HG03460 (cell line): ENCODE data around the gene SATB1.
A peak's percentile ranks its signal among the peaks of the same experiment; 100 is the strongest.

ENCODE experiments used
- ATAC-seq: cut with Tn5 transposase; IDR thresholded peaks from one replicate; pipeline ENCODE4 v1.9.1; 2021; ENCODE audit not compliant: unreplicated experiment

SATB1 gene

GRCh38 chr3:18432752-18433151, 7.6 kb upstream of the SATB1 start:
- no peak for ATAC-seq

GRCh38 chr3:18431266-18431665, 6.1 kb upstream of the SATB1 start:
- no peak for ATAC-seq

- no peak for ATAC-seq
These were observed 4.0 kb upstream of the SATB1 start for GRCh38 chr3:18428991-18429745.

- ATAC-seq, result no peak
These were observed 2.9 kb upstream of the SATB1 start for GRCh38 chr3:18428036-18428435.

GRCh38 chr3:18426597-18427193, 1.6 kb upstream of the SATB1 start:
- ATAC-seq, result no peak

- ATAC-seq, result no peak
These were observed 610 bp upstream of the SATB1 start for GRCh38 chr3:18425641-18426257.

GRCh38 chr3:18424213-18424728, 868 bp downstream of the SATB1 start:
- ATAC-seq, result no peak

GRCh38 chr3:18423401-18424212, 1.5 kb downstream of the SATB1 start:
- ATAC-seq, result peak; percentile 73

GRCh38 chr3:18422972-18423371, 2.2 kb downstream of the SATB1 start:
- ATAC-seq, result no peak

GRCh38 chr3:18420555-18420954, 4.6 kb downstream of the SATB1 start:
- no peak for ATAC-seq

- ATAC-seq, result no peak
These were observed 5.9 kb downstream of the SATB1 start for GRCh38 chr3:18419232-18419631.

GRCh38 chr3:18417904-18418572, 7.1 kb downstream of the SATB1 start:
- no peak for ATAC-seq

GRCh38 chr3:18416332-18416731, 8.8 kb downstream of the SATB1 start:
- ATAC-seq, result no peak

- no peak for ATAC-seq
These were observed 9.3 kb downstream of the SATB1 start for GRCh38 chr3:18415839-18416238.

- ATAC-seq, result no peak
These were observed 10.0 kb downstream of the SATB1 start for GRCh38 chr3:18415167-18415566.

GRCh38 chr3:18412684-18413083, 12.5 kb downstream of the SATB1 start:
- ATAC-seq, result no peak

- ATAC-seq, result no peak
These were observed 13.6 kb downstream of the SATB1 start for GRCh38 chr3:18411541-18411940.

- no peak for ATAC-seq
These were observed 14.9 kb downstream of the SATB1 start for GRCh38 chr3:18410205-18410604.

- no peak for ATAC-seq
These were observed 15.9 kb downstream of the SATB1 start for GRCh38 chr3:18409266-18409665.

- ATAC-seq, result no peak
These were observed 20.0 kb downstream of the SATB1 start for GRCh38 chr3:18405141-18405540.

- ATAC-seq, result no peak
These were observed 22.1 kb downstream of the SATB1 start for GRCh38 chr3:18403061-18403460.
